Measurements from ENCODE around the gene RSBN1.

RSBN1 gene

GRCh38 chr1:113784104-113784779 is 28.0 kb downstream of the RSBN1 start:
- peak; percentile 65 for FAIRE-seq
- DNase-seq (ENCODE audit: extremely low spot score, insufficient read length, low read depth) = no peak

GRCh38 chr1:113783254-113784103 is 28.8 kb downstream of the RSBN1 start:
- FAIRE-seq (peak; percentile 73), DNase-seq (ENCODE audit: extremely low spot score, insufficient read length, low read depth) (no peak)

GRCh38 chr1:113782406-113782805 is 29.9 kb downstream of the RSBN1 start:
- no peak for DNase-seq (ENCODE audit: extremely low spot score, insufficient read length, low read depth)
- FAIRE-seq = no peak

GRCh38 chr1:113780374-113781146 is 31.7 kb downstream of the RSBN1 start:
- DNase-seq (ENCODE audit: extremely low spot score, insufficient read length, low read depth) (no peak), FAIRE-seq (peak; percentile 26)

GRCh38 chr1:113779542-113779941 is 32.7 kb downstream of the RSBN1 start:
- FAIRE-seq (no peak), DNase-seq (ENCODE audit: extremely low spot score, insufficient read length, low read depth) (no peak)

- DNase-seq (ENCODE audit: extremely low spot score, insufficient read length, low read depth) (no peak), FAIRE-seq (no peak)
These were observed 34.7 kb downstream of the RSBN1 start for GRCh38 chr1:113777561-113777960.

GRCh38 chr1:113770031-113770430 is 42.2 kb downstream of the RSBN1 start:
- FAIRE-seq (no peak), DNase-seq (ENCODE audit: extremely low spot score, insufficient read length, low read depth) (no peak)

- FAIRE-seq (no peak), DNase-seq (ENCODE audit: extremely low spot score, insufficient read length, low read depth) (no peak)
These were observed 42.7 kb downstream of the RSBN1 start for GRCh38 chr1:113769601-113769970.

- peak; percentile 48 for FAIRE-seq
- no peak for DNase-seq (ENCODE audit: extremely low spot score, insufficient read length, low read depth)
These were observed 43.2 kb downstream of the RSBN1 start for GRCh38 chr1:113768916-113769600.

- no peak for FAIRE-seq
- DNase-seq (ENCODE audit: extremely low spot score, insufficient read length, low read depth) = no peak
These were observed 46.7 kb downstream of the RSBN1 start for GRCh38 chr1:113765306-113766230.

GRCh38 chr1:113763661-113764060 is 48.6 kb downstream of the RSBN1 start:
- DNase-seq (ENCODE audit: extremely low spot score, insufficient read length, low read depth) (no peak), FAIRE-seq (no peak)

- DNase-seq (ENCODE audit: extremely low spot score, insufficient read length, low read depth) = no peak
- FAIRE-seq = no peak
These were observed 50.3 kb downstream of the RSBN1 start for GRCh38 chr1:113761937-113762336.

GRCh38 chr1:113760102-113761080 is 51.9 kb downstream of the RSBN1 start:
- FAIRE-seq (no peak), DNase-seq (ENCODE audit: extremely low spot score, insufficient read length, low read depth) (no peak)

GRCh38 chr1:113759333-113760101 is 52.8 kb downstream of the RSBN1 start, which contains the start of gene PHTF1:
PHTF1 (minus strand) TSS chr1:113759486; CDS start chr1:113758703, 783 bp downstream.
- FAIRE-seq = peak; percentile 73
- peak; percentile 62 for DNase-seq (ENCODE audit: extremely low spot score, insufficient read length, low read depth)

GRCh38 chr1:113758631-113759332 is 53.5 kb downstream of the RSBN1 start:
- DNase-seq (ENCODE audit: extremely low spot score, insufficient read length, low read depth) (peak; percentile 49), FAIRE-seq (no peak)

GRCh38 chr1:113756461-113756860 is 55.8 kb downstream of the RSBN1 start:
- DNase-seq (ENCODE audit: extremely low spot score, insufficient read length, low read depth) (no peak), FAIRE-seq (no peak)
